HG02852 (cell line): Measurements from ENCODE around the gene ZAR1L.
"Not testable (repeated sequence)": the region's sequence is repeated elsewhere in the genome, so short reads cannot be mapped to it uniquely, and the experiment has no call there.

Experiments used
- ATAC-seq: cut with Tn5 transposase; IDR thresholded peaks from one replicate; pipeline ENCODE4 v1.9.1; 2021; ENCODE audit warnings: mild to moderate bottlenecking, moderate library complexity; ENCODE audit not compliant: unreplicated experiment

Gene ZAR1L, protein sequence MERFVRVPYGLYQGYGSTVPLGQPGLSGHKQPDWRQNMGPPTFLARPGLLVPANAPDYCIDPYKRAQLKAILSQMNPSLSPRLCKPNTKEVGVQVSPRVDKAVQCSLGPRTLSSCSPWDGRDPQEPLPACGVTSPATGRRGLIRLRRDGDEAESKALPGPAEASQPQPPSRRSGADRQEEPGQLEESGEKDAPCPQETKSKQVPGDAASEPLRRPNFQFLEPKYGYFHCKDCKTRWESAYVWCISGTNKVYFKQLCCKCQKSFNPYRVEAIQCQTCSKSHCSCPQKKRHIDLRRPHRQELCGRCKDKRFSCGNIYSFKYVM

GRCh38 chr13:32315238-32316027 lies at the start of gene ZAR1L, which contains the start of gene BRCA2:
Gene ZAR1L (minus strand): TSS chr13:32315363. CDS start chr13:32311925, 3,438 bp downstream.
Gene BRCA2 (plus strand): TSS chr13:32315508. CDS start chr13:32316461, 953 bp downstream.
- ATAC-seq = peak; percentile 94

DNA sequence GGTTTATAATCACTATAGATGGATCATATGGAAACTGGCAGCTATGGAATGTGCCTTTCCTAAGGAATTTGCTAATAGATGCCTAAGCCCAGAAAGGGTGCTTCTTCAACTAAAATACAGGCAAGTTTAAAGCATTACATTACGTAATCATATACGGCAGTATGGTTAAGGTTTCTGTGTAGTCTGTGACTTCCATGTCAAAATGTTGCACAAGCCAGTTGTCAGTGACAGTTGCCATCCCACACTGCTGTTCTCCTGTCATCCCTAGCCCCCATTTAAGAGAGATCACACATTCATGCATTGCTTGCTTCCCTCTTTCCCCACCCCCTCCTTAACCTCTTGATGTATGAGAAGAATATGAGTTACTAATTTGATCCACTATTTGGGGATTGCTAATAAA lies 47.4 kb upstream of the ZAR1L start:
- ATAC-seq = no peak

DNA sequence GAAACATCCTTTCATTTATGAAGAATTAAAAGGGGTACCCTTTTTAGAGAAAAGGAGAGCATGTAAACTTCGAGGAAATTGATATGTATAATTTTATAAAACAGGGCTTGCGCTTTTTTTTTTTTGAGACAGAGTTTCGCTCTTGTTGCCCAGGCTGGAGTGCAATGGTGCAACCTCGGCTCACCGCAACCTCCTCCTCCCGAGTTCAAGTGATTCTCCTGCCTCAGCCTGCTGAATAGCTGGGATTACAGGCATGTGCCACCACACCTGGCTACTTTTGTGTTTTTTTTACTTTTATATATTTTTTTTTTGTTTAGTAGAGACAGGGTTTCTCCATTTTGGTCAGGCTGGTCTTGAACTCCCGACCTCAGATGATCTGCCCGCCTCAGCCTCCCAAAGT lies 40.8 kb upstream of the ZAR1L start:
- not testable (repeated sequence) for ATAC-seq

- peak; percentile 65 for ATAC-seq
Measured at GRCh38 chr13:32354040-32354439, 38.9 kb upstream of the ZAR1L start.

- not testable (repeated sequence) for ATAC-seq
Measured at GRCh38 chr13:32350839-32351441, 35.8 kb upstream of the ZAR1L start.

DNA sequence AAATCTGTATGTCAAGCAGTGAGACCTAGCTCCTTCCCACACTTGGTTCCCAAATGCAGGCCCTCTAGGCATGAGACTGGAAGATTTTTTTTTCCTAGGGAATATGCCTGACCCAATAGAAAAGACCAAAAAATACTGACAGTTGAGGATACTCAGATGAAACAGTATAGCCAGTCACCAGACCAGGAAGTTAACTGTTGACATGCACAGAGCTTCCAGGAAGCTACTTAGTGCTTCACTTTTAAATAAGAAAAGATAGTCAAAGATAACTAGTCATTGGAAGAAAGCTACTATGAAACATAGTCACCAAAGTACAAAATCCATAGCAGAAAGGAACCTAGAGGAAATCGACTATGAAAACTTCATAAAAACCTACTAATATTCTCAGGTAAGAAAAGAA lies 32.5 kb upstream of the ZAR1L start:
- no peak for ATAC-seq

DNA sequence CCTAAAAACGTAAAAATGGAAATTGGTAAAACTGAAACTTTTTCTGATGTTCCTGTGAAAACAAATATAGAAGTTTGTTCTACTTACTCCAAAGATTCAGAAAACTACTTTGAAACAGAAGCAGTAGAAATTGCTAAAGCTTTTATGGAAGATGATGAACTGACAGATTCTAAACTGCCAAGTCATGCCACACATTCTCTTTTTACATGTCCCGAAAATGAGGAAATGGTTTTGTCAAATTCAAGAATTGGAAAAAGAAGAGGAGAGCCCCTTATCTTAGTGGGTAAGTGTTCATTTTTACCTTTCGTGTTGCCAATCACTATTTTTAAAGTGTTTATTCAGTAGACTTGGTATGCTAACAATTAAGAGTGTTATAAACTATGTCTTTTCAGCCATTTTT lies 25.8 kb upstream of the ZAR1L start:
- ATAC-seq = no peak

DNA sequence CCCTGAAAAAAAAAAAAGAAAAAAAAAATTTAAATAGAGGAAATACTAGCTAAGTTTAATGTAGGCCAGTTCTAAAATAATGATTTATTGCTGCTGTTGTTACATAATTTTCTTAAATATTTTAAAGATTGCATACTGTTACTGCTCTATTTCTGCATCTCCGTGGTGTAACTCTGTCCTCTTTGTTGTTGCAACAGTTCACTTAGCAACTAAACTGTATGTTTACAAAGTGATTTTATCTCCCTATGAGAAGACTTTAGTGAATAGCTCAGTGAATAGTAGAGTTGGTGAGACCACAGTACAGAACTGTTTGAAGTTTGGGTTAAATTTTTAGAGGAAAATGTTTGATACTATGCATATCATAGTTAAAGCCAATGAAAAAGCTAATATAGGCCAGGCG lies 19.5 kb upstream of the ZAR1L start:
- no peak for ATAC-seq

- no peak for ATAC-seq
Measured at GRCh38 chr13:32330441-32330840, 15.3 kb upstream of the ZAR1L start.

DNA sequence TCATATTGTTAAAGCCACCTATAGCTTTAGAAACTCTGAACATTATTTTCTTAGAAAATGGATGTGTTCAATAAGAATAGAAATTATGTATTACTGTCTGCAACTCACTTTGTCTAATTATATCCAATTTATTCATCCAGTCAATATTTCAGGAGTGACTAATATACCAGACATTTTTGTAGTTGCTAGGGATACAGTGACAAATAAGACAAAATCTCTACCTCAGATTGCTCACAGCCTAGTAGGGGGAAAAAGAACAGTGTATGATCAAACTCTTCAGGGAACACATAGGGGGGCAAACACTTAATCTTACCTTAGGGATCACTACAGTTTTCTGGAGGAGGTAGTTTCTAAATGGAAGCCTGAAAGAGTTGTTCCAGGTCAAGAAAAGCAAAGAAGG lies 8.7 kb upstream of the ZAR1L start:
- no peak for ATAC-seq

GRCh38 chr13:32320528-32320927 lies 5.4 kb upstream of the ZAR1L start:
- no peak for ATAC-seq

DNA sequence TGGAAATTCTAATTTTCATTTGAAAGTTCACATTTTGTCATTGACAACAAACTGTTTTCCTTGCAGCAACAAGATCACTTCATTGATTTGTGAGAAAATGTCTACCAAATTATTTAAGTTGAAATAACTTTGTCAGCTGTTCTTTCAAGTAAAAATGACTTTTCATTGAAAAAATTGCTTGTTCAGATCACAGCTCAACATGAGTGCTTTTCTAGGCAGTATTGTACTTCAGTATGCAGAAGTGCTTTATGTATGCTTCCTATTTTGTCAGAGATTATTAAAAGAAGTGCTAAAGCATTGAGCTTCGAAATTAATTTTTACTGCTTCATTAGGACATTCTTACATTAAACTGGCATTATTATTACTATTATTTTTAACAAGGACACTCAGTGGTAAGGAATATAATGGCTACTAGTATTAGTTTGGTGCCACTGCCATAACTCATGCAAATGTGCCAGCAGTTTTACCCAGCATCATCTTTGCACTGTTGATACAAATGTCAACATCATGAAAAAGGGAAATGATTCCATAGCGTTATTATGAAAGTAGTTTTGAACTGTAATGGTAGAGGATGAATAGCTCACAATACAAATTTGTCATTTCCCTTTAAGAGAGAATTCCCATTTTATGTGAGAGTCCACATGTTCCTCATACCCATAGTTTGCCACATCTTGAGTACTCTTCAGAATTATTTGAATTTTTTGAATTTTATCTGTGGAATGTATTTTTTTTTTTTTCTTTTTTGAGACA lies 2.7 kb upstream of the ZAR1L start:
- no peak for ATAC-seq

DNA sequence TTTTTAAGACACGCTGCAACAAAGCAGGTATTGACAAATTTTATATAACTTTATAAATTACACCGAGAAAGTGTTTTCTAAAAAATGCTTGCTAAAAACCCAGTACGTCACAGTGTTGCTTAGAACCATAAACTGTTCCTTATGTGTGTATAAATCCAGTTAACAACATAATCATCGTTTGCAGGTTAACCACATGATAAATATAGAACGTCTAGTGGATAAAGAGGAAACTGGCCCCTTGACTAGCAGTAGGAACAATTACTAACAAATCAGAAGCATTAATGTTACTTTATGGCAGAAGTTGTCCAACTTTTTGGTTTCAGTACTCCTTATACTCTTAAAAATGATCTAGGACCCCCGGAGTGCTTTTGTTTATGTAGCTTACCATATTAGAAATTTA lies 1.3 kb upstream of the ZAR1L start:
- ATAC-seq = no peak

DNA sequence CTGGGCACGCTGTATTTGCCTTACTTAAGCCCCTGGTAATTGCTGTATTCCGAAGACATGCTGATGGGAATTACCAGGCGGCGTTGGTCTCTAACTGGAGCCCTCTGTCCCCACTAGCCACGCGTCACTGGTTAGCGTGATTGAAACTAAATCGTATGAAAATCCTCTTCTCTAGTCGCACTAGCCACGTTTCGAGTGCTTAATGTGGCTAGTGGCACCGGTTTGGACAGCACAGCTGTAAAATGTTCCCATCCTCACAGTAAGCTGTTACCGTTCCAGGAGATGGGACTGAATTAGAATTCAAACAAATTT lies 821 bp upstream of the ZAR1L start:
- peak; percentile 53 for ATAC-seq

DNA sequence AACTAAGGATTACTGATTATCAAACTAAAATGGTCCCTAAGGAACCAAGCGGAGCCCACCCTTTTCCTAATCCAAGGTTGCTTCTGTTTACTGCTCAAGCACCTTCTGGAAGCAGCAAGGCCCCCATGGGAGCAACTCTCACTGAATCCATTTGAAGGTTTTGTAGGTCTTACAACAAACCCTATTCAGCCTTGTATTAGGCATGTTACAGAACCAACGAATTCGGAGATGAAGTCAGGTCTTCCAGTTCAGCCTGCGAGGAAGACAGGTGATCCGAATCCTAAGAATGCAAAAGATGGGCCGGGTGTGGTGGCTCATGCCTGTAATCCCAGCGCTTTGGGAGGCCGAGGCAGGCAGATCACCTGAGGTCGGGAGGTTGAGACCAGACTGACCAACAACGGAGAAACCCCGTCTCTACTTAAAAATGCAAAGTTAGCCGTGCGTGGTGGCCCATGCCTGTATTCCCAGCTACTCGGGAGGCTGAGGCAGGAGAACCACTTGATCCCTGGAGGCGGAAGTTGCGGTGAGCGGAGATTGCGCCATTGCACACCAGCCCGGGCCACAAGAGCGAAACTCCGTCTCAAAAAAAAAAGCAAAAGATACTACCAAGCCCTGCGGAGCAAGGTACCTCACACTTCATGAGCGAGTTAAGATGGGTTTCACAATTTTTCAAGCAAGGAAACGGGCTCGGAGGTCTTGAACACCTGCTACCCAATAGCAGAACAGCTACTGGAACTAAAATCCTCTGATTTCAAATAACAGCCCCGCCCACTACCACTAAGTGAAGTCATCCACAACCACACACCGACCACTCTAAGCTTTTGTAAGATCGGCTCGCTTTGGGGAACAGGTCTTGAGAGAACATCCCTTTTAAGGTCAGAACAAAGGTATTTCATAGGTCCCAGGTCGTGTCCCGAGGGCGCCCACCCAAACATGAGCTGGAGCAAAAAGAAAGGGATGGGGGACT lies 609 bp downstream of the ZAR1L start:
- peak; percentile 16 for ATAC-seq

- no peak for ATAC-seq
Measured at GRCh38 chr13:32311188-32311897, 3.8 kb downstream of the ZAR1L start.

GRCh38 chr13:32310134-32310706 lies 4.9 kb downstream of the ZAR1L start:
- ATAC-seq = peak; percentile 71

- ATAC-seq = peak; percentile 20
Measured at GRCh38 chr13:32309312-32310133, 5.6 kb downstream of the ZAR1L start.
